HG02571 (cell line): ENCODE results near the gene THADA.

Source experiments
- ATAC-seq: cut with Tn5 transposase; IDR thresholded peaks from one replicate; pipeline ENCODE4 v1.9.1; 2021; ENCODE audit warnings: mild to moderate bottlenecking, moderate library complexity; ENCODE audit not compliant: unreplicated experiment

The THADA gene

DNA sequence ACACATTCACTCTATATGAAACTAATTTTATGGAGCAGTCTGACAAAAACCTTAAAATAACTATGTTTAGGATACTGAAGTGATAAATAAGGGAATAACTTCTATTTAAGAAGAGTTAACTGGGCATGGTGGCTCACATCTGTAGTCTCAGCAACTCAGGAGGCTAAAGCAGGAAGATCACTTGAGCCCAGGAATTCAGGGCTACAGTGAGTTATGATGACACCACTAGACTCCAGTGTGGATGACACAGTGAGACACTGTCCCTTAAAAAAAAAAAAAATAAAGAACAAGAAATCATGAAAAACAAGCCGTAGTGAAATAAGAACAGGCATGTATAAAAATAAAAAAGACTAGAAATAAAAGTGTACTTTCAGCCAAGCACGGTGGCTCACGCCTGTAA is 82.0 kb downstream of the THADA start:
- ATAC-seq: no peak

GRCh38 chr2:43513216-43513615 is 82.6 kb downstream of the THADA start:
- peak; percentile 51 for ATAC-seq

- ATAC-seq: no peak
Observed at GRCh38 chr2:43511199-43511598, 84.6 kb downstream of the THADA start.

DNA sequence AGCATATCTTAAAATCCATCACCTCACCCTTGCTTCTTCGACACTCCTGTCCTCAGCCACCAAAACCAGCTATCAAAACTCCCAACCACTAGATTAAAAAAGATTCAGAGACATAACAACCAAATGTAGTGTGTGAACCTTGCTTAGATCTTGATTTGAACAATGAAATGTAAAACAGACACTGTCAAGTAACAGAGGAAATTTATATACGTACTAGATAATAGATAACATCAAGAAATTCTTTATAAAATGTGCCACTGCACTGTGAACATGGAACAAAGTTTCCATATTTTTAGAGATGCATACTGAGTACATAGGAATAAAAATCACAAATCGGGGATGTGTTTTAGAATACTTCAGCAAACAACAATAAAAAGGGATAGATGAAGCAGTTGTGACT is 86.0 kb downstream of the THADA start:
- ATAC-seq: no peak

DNA sequence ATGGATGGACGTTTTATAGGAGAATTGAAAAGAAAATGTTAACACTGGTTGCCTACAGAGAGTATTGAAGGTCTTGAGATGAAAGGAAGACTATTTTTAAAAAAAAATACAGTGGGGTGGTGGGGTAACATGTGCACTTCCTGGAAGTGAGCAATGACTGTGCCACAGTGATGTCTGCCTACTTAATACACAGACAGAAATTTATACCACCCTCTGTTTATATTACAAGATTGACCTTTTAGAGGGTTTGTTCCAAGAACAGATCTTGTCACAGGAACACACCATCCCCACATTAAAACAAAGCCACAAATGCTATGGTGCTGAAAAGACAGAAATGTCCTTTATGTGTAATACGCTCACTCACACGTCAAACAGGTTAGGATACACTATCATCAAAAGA is 87.6 kb downstream of the THADA start:
- ATAC-seq: no peak

GRCh38 chr2:43507137-43507536 is 88.7 kb downstream of the THADA start:
- ATAC-seq: no peak

DNA sequence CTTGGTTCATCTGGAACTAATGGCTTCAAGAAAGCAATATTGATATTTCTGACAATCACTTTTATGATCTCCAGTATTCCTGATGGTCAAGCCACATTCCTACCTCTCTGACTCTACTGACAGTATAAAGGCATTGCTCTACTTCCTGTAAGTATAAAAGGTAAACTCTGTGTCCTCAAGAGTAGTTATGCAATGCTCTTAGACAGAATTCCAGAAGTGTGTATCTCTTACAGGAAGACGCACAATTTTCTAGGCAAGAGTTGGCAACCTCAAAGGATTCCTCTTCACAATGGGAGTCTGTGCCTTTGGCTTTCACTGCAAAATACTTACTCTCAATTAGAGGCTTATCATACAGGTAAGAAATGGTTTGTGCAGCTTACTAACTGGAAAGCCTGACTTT is 100.1 kb downstream of the THADA start:
- ATAC-seq: no peak

DNA sequence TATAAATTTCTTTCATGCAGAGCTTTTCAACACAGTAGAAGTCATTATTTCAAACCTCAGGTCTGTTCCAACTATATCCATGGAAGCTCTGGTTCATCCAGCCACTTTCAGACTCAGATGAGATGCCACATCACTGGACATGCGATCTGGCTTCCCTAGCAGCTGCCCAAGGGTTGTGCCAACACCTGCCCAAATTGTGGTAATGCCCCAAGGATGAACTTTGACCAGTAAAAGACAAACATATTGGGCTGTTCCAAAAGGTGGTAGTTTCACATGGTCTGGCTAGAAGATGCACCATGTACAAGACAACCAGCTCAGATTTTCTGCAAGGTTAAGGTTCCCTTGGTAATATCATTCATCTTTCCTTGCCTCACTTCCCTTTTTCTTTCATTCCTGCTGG is 101.9 kb downstream of the THADA start:
- ATAC-seq: no peak

DNA sequence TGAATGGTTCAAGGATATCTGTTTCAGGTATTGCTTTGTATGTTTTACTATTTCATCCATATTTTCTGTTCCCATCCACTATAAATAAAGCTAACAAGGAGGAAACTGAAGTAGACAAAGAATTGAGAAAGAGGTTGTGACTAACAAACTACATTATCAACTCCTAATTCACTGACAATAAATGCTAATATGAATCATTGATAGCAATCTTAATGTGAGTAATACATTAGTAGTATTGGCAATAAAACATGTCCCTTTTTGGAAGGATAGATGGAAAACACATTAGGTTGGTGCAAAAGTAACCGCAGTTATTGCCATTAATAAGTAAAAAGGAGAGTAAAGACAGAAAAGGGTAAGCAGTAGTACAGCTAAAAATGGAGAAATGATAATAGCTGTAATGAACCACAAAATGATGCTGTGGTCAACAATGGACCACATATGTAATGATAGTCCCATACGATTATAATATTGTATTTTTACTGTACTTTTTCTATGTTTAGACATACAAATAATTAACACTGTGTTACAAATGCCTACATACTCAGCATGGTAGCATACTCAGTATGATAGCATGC is 104.7 kb downstream of the THADA start:
- no peak for ATAC-seq

- no peak for ATAC-seq
Observed at GRCh38 chr2:43490252-43490786, 105.5 kb downstream of the THADA start.

DNA sequence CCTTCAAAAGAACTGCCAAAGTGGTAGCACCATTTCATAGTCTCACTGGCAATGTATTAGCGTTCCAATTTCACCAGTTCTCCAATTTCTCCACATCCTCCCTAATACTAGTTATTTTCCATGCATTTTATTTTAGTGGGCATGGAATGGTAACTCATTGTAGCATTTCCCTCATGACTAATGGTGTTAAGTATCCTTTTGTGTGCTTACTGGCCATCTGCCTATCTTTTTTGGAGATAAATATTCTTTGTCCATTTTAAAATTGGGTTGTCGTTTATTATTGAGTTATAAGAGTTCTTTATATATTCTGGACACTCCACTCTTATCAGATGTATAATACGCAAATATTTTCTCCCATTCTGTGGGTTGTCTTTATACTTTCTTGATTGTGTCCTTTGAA is 107.1 kb downstream of the THADA start:
- ATAC-seq: no peak

DNA sequence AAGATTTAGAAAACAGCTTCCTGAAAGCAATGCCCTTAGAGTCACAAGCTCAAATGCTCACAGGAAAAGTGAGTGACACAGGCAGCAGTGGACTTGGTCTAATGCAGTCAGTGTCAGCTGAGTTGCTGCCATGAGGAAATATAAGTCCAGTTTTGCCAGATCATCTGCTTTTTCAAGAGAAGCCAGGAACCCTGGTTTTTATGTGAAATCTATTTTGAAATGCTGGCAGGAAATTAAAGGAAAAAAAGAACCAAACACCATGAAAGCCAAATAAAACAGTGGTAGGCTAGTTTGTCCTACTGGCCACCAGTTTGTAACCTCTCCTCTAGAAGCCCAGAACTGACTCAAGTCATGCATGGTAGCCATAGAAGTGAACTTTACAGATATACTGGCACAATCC is 109.2 kb downstream of the THADA start:
- no peak for ATAC-seq

DNA sequence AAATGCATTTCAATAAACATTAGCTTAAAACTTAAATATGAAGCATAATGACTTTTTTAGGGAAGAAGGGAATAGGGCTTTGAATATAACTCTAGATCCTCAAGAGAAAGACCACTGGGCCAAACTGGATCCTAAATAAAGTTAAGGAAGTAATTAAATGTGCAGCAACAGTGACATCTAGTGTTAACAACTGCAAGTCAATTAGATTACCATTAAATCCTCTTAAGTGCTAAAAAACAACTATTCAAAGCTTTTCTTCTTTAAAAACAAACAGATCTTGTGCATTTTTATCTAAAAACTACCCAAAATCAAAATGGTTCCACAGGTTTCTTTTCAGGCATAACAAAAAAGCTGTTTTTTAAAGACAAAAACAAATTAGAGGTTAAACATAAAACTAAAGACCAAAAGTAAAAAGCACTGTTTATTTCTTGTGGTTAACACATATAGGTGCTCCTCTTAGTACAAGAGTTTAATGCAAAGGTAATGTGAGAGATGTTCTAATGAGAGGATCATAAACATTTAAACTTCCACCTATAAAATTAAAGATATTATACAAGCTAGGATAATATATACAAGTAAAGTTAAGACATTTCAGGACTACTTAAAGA is 111.4 kb downstream of the THADA start:
- ATAC-seq: no peak

DNA sequence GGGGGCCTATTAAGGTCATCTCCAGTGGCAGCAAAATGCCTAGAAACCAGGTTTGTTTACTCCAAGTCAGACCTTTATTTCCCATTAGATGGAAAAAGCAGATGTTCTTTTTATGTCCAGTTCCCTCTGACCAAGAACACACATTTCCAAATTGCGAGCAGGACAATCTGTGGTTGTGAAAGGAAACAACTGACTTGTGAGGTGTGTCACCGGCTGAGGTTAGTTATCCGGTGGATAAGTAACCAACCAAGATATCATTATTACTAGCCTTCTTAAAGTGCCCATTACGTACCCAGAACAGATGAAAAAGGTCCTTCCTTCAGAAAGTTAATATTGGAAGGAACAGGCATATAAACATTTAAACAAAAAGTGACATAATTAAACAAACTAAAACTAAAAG is 112.9 kb downstream of the THADA start:
- ATAC-seq: peak; percentile 65

DNA sequence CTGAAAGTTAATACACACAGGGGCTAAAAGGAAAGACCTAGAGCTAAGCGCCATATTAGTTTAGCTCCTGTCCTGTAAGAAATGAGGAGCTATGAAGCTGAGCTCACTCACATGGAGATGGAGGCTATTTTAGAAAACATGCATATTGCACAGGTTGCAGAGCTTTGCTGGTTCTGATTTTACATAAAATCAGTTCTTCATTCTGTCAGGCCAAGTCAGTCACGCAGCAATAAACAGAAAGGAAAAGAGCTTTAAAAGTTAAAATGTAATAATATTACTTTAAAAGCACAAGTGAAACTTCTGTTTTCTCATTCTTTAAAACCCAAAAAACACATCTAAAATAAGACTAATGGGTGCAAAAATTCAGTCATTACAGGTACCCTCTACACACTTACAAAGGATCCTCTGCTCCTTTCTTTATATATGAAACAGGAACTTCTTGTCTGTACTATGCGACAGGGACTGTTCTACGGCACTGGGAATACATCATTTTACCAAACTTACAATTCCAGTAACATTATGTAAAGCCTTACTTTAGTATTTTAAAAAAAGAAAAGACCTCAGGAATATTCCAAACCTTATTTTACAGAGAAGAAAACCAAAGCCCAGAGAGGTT is 113.8 kb downstream of the THADA start:
- no peak for ATAC-seq

DNA sequence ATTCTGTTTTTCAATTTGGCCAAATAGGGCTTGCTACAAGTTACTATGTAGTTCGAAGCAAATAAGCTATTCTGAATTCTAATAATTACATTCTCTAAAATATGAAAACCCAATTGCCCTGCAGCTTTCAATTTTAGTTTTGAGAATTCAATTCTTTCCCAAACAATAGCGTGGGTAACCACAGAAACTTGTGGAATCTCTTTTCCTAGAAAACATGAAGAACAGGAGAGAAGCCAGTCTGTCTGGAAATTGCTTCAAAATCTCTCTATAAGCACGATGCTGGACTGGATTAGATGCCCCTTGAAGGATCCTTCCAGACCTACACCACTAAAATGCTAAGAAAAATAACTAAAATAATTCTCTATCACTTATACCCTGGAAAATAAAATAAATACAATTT is 115.0 kb downstream of the THADA start:
- no peak for ATAC-seq

DNA sequence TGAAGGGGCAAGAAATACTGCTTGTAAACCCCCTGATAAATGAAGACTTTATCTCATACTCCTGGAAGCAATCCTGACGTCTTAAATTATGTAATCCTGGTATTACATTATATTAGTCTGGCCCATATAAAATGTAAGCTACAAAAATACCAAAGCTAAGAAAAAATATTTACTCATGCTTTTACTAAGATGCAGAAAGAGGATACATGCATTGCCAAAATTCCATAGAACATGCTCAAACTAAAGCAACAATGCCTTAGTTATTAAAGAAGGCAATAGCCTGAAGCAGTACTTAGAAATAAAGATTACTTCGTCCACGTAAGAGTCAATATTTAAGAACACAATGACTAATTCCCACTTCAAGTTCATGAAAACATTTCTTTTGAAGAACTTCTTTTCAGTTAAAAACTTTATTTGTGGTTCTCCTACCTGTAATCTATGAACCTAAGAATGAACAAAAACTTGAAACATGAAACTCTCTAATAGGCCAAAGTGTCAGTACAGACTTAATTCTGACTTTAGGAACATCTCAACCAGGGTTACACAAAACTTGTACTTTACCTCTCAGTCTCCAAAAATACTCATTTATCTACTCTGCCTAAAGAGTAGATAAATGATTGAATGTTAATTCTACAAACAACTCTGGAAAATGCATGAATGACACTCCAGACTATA is 117.3 kb downstream of the THADA start:
- ATAC-seq: no peak

DNA sequence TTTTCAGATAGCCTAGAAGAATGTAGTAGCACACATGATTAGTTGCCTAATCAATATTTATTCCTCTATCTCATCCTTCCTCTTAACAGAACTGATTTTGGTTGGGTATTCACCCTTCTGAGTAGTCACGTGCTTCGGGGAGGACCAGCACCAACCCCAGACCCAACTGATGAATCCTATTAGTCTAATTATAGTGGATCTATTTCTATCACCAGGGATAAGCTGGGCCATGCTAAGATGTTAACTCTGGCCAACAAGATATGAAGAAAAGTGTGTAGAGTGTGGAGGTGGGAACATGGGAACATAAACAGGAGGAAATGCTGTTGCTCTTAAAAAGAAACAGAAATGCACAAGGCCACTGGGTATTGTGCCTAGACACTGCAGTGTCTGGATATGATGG is 119.9 kb downstream of the THADA start:
- ATAC-seq: no peak

DNA sequence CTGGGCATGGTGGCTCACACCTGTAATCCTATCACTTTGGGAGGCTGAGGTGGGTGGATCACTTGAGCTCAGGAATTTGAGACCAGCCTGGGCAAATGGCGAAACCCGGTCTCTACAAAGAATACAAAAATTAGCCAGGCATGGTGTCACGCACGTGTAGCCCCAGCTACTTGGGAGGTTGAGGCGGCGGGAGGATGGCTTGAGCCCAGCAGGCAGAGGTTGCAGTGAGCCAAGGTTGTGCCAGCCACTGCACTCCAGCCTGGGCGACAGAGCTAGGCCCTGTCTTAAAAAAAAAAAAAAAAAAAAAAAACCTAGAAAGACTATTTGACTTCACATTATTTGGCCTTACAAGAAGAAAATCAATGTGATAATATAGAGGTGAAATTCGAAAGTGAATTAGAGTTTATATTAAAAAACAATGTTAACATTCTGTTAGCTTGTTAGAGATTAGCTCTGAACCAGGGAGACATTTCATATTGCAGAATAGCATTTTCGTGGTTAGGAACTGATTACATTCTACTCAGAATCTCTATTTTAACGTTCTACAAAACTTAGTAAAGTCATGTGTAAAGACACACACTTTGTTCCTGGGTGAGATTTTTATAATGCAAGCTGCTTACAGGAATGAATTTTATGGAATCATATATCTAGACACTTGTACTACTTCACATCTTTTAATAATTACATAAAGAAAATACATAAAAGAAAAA is 120.5 kb downstream of the THADA start:
- ATAC-seq: no peak

DNA sequence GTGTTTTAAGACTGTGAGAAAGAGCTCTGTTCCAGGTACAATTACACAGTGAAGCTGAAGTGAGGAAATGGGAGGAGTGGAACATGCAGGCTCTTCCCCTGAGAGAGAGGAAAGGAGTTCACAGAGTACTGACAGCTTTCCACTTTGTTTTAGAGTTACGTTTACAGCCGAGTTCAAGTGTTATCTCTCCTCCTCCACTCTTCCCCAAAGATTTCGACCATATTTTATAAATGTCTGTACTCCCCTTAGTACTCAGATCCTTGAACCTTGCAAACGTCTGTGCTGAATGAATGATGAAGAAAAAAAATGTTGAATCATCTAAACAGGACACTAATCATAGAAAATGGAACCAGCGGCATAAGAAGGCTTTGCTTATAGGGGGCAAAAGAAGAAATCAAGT is 121.6 kb downstream of the THADA start:
- ATAC-seq: no peak

DNA sequence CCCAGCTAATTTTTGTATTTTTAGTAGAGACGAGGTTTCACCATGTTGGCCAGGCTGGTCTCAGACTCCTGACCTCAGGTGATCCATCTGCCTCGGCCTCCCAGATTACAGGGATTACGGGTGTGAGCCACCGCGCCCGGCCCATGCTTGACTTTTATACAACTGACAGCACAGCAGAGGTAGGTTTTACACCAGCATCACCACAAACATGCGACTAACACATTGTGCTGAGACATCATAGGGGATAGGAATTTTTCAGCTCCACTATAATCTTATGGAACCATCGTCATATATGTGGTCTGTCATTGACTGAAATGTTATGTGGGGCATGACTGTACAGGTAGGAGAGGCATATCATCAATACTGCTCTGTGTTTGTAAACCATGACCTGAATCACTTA is 122.1 kb downstream of the THADA start:
- ATAC-seq: no peak
